ENCODE data around the gene PRR14L. TPM values are rescaled to one million over a fixed set of nuclear protein-coding genes. Genes with fewer than 3 reads are reported as not detected.

The PRR14L gene
- total and polyA plus RNA-seq, 4 donors, result 4.5 to 20.2 (median 13.4) TPM

- Histone ChIP-seq H3K27ac (ENCODE audit: low read depth in 1 of 2, low read length in 2 of 2) (no peak overlapping the region), H3K27me3 (ENCODE audit: control insufficient read depth in 4 of 4, insufficient read depth in 4 of 4, low read length in 3 of 4) (no peaks in the 10 kb centered on the region), H3K9me3 (ENCODE audit: control insufficient read depth in 4 of 4, low read length in 3 of 4) (no peaks in the 10 kb centered on the region), H3K9ac (ENCODE audit: low read depth in 1 of 2, low read length in 2 of 2) (no peak overlapping the region), H3K4me1 (ENCODE audit: control insufficient read depth in 4 of 4, insufficient read depth in 4 of 4, low read length in 3 of 4) (peaks cover 5 to 30% (median 22%) of the 10 kb centered on the region in 4 donors), H3K4me3 (ENCODE audit: low read depth in 1 of 3, low read length in 3 of 3) (no peak overlapping the region), H3K36me3 (ENCODE audit: control insufficient read depth in 4 of 4, insufficient read depth in 3 of 4, low read depth in 1 of 4, low read length in 3 of 4) (peaks cover 0 to 5% (median 2%) of the 10 kb centered on the region in 4 donors)
- WGBS, result 91% methylated on average over 5 of the region's 5 CpGs
- no peak for DNase-seq (ENCODE audit: low spot score)
- TF ChIP-seq CTCF (IDR thresholded peaks at IDR 0.05; ENCODE audit: low read depth, low read length, missing input control) (no peak), RAD21 (IDR thresholded peaks at IDR 0.05) (no peak), SP1 (IDR thresholded peaks at IDR 0.05) (no peak)
Observed at GRCh38 chr22:31737932-31738331, 12.0 kb downstream of the PRR14L start.

GRCh38 chr22:31736458-31736857 lies 13.5 kb downstream of the PRR14L start:
- Histone ChIP-seq H3K9ac (ENCODE audit: low read depth in 1 of 2, low read length in 2 of 2) (no peak overlapping the region), H3K27me3 (ENCODE audit: control insufficient read depth in 4 of 4, insufficient read depth in 4 of 4, low read length in 3 of 4) (no peaks in the 10 kb centered on the region), H3K27ac (ENCODE audit: low read depth in 1 of 2, low read length in 2 of 2) (no peak overlapping the region), H3K4me1 (ENCODE audit: control insufficient read depth in 4 of 4, insufficient read depth in 4 of 4, low read length in 3 of 4) (peaks cover 7 to 44% (median 33%) of the 10 kb centered on the region in 4 donors), H3K36me3 (ENCODE audit: control insufficient read depth in 4 of 4, insufficient read depth in 3 of 4, low read depth in 1 of 4, low read length in 3 of 4) (peaks cover 0 to 5% (median 2%) of the 10 kb centered on the region in 4 donors), H3K9me3 (ENCODE audit: control insufficient read depth in 4 of 4, low read length in 3 of 4) (no peaks in the 10 kb centered on the region), H3K4me3 (ENCODE audit: low read depth in 1 of 3, low read length in 3 of 3) (no peak overlapping the region)
- DNase-seq (ENCODE audit: low spot score), result no peak
- 93% methylated on average over 2 of the region's 2 CpGs for WGBS
- TF ChIP-seq SP1 (IDR thresholded peaks at IDR 0.05) (no peak), TAF1 (conservative IDR thresholded peaks at IDR 0.05) (no peak), ATF3 (IDR thresholded peaks at IDR 0.05) (no peak), MAX (IDR thresholded peaks at IDR 0.05) (no peak), RXRA (IDR thresholded peaks at IDR 0.05) (no peak), HNF4G (IDR thresholded peaks at IDR 0.05) (no peak), NR2F2 (IDR thresholded peaks at IDR 0.05) (no peak)

GRCh38 chr22:31734512-31734911 lies 15.4 kb downstream of the PRR14L start:
- DNase-seq (ENCODE audit: low spot score), result no peak
- peaks cover 0 to 5% (median 2%) of the 10 kb centered on the region in 4 donors for H3K36me3 ChIP-seq (ENCODE audit: control insufficient read depth in 4 of 4, insufficient read depth in 3 of 4, low read depth in 1 of 4, low read length in 3 of 4)
- H3K9me3 ChIP-seq (ENCODE audit: control insufficient read depth in 4 of 4, low read length in 3 of 4), result no peaks in the 10 kb centered on the region
- H3K4me3 ChIP-seq (ENCODE audit: low read depth in 1 of 3, low read length in 3 of 3), result no peak overlapping the region
- H3K4me1 ChIP-seq (ENCODE audit: control insufficient read depth in 4 of 4, insufficient read depth in 4 of 4, low read length in 3 of 4), result peaks cover 10 to 36% (median 30%) of the 10 kb centered on the region in 4 donors
- H3K27ac ChIP-seq (ENCODE audit: low read depth in 1 of 2, low read length in 2 of 2), result no peak overlapping the region
- no peaks in the 10 kb centered on the region for H3K27me3 ChIP-seq (ENCODE audit: control insufficient read depth in 4 of 4, insufficient read depth in 4 of 4, low read length in 3 of 4)
- H3K9ac ChIP-seq (ENCODE audit: low read depth in 1 of 2, low read length in 2 of 2), result no peak overlapping the region
- WGBS, result 82% methylated on average over 1 of the region's 1 CpG
- TF ChIP-seq ZBTB33 (IDR thresholded peaks at IDR 0.05) (no peak), HNF4A (conservative IDR thresholded peaks at IDR 0.05) (no peak), EGR1 (IDR thresholded peaks at IDR 0.05; ENCODE audit: low read depth in 2 of 2) (no peak), NR2F2 (IDR thresholded peaks at IDR 0.05) (no peak), SP1 (IDR thresholded peaks at IDR 0.05) (no peak)
